Measurements from ENCODE around the gene MCF2L2. TPM values are rescaled to one million over a fixed set of nuclear protein-coding genes. Genes with fewer than 3 reads are reported as not detected.

MCF2L2 gene
- total RNA-seq, 2 experiments from 2014 or later = 6.5 to 8.2 TPM

- Mint-ChIP-seq H3K27ac (no peak overlapping the region), H3K4me1 (peaks cover 2% of the 10 kb centered on the region), H3K27me3 (peaks cover 6% of the 10 kb centered on the region), H3K36me3 (peaks cover 4% of the 10 kb centered on the region), H3K9me3 (no peaks in the 10 kb centered on the region), H3K4me3 (no peak overlapping the region)
- DNase-seq (no peak), ATAC-seq (ENCODE audit: low read depth) (no peak)
- POLR2A ChIA-PET = no interaction called here
These were observed 165.5 kb downstream of the MCF2L2 start for GRCh38 chr3:183262875-183263378.

DNA sequence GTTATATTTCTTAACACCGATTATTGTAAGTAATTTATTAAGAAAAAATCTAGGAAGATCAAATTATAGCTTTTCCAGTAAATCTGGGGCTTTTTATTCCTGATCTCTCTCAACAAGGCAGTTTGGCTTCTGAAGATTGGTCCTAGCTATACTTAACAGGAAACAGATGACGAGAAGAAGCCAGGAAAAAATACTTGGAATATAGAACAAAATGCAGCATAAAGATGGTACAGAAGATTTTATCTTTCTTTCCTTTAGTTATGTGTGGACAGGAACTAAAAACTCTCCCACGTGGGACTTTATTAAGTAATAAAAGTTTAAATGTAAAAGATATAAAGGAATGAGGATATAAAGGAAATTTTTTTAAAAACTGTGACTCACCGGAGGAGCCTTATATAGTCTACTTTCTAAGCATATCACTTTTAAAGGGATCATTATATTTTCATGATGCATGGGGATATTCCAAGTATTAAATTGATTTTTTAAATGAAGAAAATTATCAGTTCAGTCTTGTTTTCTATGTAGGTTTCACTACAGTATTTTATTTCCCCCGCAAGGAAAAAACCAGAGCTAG is 167.2 kb downstream of the MCF2L2 start:
- POLR2A ChIA-PET = no interaction called here
- no peak for ATAC-seq (ENCODE audit: low read depth)
- Mint-ChIP-seq H3K27ac (no peak overlapping the region), H3K4me3 (no peak overlapping the region), H3K9me3 (no peaks in the 10 kb centered on the region), H3K4me1 (peaks cover 2% of the 10 kb centered on the region), H3K27me3 (peaks cover 6% of the 10 kb centered on the region), H3K36me3 (no peaks in the 10 kb centered on the region)
- no peak for DNase-seq

DNA sequence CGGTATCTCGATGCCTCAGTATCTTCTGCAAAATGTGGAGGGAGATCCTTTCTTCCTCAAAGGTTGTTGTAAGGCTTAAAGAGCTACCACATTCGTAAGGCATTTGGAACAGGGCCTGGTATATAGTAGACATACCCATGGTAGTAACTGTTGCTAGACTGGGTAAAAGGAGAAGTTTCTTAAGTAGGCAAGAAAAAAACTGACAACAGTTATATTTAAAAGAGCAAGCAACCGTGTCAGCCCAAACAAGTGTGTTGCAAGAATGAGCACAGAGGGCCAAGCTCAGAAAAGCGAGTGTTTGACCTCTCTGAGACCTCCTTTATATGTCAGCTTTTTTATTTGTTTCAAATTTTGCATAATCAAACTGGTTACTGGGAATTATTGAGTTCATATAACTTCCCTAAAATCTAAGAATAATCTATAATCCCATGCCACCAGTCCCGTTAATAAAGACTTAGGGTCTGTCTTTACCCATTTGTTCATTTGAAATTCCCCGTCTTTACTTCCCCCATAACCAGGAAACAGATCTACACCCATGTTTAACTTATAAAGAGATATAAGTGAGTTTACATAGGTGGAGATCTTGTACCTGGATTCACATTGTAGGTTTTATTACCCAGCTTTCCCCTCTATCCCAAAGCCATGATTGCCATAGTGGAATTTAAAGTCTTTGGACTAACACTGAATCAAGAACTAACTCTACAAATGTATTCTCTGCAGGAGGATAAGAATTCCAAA is 168.1 kb downstream of the MCF2L2 start:
- DNase-seq (no peak), ATAC-seq (ENCODE audit: low read depth) (no peak)
- H3K27ac Mint-ChIP-seq = no peak overlapping the region
- no peaks in the 10 kb centered on the region for H3K36me3 Mint-ChIP-seq
- POLR2A ChIA-PET = no interaction called here
- H3K9me3 Mint-ChIP-seq = no peaks in the 10 kb centered on the region
- peaks cover 2% of the 10 kb centered on the region for H3K4me1 Mint-ChIP-seq
- H3K4me3 Mint-ChIP-seq = no peak overlapping the region
- peaks cover 10% of the 10 kb centered on the region for H3K27me3 Mint-ChIP-seq

DNA sequence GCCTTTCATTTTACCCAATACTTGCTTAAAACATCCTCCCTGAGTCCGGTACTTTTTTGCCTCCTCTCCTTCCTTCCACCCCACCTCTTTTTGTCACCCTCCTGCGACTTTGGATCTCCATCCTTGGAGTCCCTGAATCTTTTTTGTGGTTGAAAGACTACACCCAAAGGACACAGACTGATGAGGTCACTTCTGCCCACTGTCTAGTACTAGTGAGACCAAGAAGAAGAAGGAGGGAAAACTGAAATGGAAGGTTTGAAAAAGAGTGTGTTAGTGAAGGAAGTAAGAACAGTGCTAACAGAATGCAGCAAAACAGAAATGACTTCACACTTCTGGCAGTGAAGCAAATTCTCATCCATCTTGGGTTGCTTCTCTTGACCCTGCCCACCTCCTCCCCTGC is 168.8 kb downstream of the MCF2L2 start:
- Mint-ChIP-seq H3K27ac (no peak overlapping the region), H3K36me3 (no peaks in the 10 kb centered on the region), H3K4me1 (peaks cover 2% of the 10 kb centered on the region), H3K9me3 (no peaks in the 10 kb centered on the region), H3K27me3 (peaks cover 17% of the 10 kb centered on the region), H3K4me3 (no peak overlapping the region)
- ATAC-seq (ENCODE audit: low read depth) (no peak), DNase-seq (no peak)
- POLR2A ChIA-PET = no interaction called here

DNA sequence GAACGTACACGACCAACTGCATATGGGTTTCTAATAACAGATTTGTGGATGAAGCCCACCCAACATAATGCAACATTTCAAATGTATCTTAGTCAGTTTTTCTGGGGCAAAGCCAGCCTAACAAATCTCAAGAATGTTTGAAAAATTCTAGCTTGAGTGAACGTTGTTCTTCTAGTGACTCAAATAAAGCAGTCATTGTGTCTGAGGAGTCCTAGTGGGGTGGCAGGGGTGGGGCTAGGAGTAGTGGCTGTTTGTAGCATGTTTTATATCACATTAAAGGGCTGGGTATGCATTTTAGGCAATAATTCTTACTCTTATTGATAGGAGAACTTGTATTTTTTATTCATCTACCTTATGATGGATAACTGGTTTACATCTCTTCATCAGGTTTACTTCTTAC is 169.3 kb downstream of the MCF2L2 start:
- no peak overlapping the region for H3K27ac Mint-ChIP-seq
- H3K36me3 Mint-ChIP-seq = no peaks in the 10 kb centered on the region
- peaks cover 18% of the 10 kb centered on the region for H3K27me3 Mint-ChIP-seq
- peaks cover 2% of the 10 kb centered on the region for H3K4me1 Mint-ChIP-seq
- DNase-seq (no peak), ATAC-seq (ENCODE audit: low read depth) (no peak)
- POLR2A ChIA-PET = interaction anchor here (1.0 kb wide), 1 partner anchor 152 kb away, joined by 3 read pairs; no protein-coding TSS in a partner anchor
- H3K9me3 Mint-ChIP-seq = no peaks in the 10 kb centered on the region
- H3K4me3 Mint-ChIP-seq = no peak overlapping the region

DNA sequence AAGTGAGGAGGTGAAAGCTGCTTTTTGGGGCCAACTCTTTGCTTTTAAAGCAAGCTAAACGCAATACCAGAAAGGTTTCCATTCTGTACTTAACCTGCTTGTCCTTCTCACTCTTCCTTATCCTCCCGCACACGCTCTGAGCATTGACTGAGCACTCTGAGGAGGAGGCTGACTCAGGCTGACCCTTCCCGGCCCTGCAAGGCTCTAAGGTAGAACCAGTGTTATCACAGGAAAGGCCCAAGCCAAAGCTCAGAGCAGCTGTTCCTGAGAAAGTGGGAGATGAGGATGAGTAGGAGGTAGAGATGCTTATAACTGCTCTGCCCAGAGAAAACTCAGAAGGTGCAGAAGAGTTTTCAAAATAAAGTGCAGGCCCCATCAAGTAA is 173.1 kb downstream of the MCF2L2 start:
- H3K4me3 Mint-ChIP-seq = peak overlapping the region; percentile 52
- POLR2A ChIA-PET = interaction anchor here (0.7 to 1.1 kb wide), 2 partner anchors 10 to 154 kb away, joined by 3 to 4 read pairs; no protein-coding TSS in a partner anchor
- H3K36me3 Mint-ChIP-seq = no peaks in the 10 kb centered on the region
- H3K9me3 Mint-ChIP-seq = no peaks in the 10 kb centered on the region
- peaks cover 23% of the 10 kb centered on the region for H3K27me3 Mint-ChIP-seq
- peaks cover 5% of the 10 kb centered on the region for H3K4me1 Mint-ChIP-seq
- no peak overlapping the region for H3K27ac Mint-ChIP-seq
- no peak for ATAC-seq (ENCODE audit: low read depth)
- no peak for DNase-seq

GRCh38 chr3:183254487-183255347 is 173.7 kb downstream of the MCF2L2 start:
- DNase-seq = no peak
- peaks cover 5% of the 10 kb centered on the region for H3K4me1 Mint-ChIP-seq
- H3K27ac Mint-ChIP-seq = no peak overlapping the region
- POLR2A ChIA-PET = interaction anchor here (1.1 kb wide), 1 partner anchor 11 kb away, joined by 4 read pairs; no protein-coding TSS in a partner anchor
- H3K4me3 Mint-ChIP-seq = peak overlapping the region; percentile 52
- ATAC-seq (ENCODE audit: low read depth) = peak; percentile 12
- no peaks in the 10 kb centered on the region for H3K36me3 Mint-ChIP-seq
- peaks cover 23% of the 10 kb centered on the region for H3K27me3 Mint-ChIP-seq
- H3K9me3 Mint-ChIP-seq = no peaks in the 10 kb centered on the region

DNA sequence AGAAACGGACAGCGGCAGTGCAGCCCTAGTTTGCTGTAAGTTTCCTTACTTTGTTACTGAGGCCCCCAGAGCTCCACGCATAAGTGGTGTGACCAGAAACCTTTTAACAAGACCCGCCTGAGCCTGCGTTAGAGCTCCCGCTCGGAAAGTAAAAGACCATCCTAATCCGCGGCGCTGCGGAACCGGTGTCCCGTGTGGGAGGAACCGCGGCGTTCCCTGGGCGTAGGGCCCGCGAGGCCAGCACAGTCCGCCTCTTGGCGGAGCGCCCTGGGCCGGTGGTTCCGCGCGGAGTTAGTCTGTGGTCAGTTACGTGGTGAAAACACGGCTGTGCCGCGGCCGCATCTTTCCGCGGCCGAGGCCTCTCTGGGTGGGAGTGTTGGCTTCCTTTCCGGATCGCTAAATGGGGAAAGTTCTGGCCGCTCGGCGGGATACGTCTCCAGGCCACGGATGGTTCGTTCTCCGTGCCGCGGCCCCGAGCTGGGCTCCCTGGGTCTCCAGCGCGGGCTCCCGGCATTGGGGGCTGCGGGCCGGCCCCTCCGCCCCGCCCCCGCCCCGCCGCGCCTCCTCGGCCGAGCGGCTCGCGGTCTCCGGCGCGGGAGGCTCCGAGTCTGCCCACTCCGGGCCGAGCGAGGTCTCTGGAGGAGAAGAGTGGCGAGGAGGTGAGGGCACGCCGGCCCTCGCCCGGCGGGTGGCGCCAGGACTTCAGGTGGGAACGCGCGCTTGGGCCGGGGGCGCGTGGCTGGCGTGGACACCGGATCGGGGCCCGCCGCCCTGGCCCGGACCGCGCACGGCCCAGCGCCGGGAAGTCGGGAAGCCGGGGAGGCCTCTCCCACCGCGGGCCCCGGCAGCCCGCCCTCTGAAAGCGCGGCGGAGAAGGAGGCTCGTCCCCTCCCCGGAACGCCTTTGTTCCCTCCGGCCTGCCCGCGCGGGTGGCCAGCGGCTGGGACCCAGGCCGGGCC is 174.6 kb downstream of the MCF2L2 start:
- Mint-ChIP-seq H3K27me3 (peaks cover 22% of the 10 kb centered on the region), H3K27ac (no peak overlapping the region), H3K4me3 (peak overlapping the region; percentile 73), H3K4me1 (peaks cover 3% of the 10 kb centered on the region), H3K9me3 (no peaks in the 10 kb centered on the region), H3K36me3 (no peaks in the 10 kb centered on the region)
- DNase-seq (peak; percentile 52), ATAC-seq (ENCODE audit: low read depth) (peak; percentile 48)
- POLR2A ChIA-PET = no interaction called here

DNA sequence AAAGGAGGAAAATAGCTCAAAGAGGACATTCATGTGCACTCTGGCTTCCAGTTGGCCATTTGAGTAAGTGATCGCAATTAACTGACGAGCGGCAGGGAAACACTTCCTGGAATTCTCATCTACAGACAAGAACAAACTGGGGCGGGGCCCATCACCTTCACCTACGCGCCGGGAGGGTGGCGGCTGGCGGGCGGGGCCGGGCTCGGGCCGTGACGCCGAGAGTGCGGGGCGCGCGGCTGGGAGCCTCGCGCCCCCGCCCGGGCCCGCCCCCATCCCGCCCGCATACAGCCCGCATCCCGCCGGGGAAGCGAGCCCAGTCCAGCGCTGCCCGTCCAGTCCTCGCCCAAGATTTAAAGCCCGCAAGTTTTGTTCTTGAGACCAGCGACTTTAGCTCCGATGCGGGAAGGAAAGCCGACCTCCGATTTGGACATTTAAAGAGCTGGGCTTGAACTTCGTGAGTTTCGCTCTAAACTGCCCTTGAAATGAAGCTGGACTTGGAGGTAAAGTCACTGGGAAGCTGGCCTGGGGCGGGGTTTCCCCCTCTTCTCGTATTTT is 175.4 kb downstream of the MCF2L2 start, which contains the start of gene B3GNT5:
TSS of gene B3GNT5 (plus strand) at position 281 of the 555 bp plus-strand sequence. CDS start 16,546 bp downstream, outside the sequence.
- Mint-ChIP-seq H3K4me3 (peak within 1 kb of the TSS; percentile 73), H3K4me1 (peaks cover 3% of the 10 kb centered on the region), H3K36me3 (no peaks in the 10 kb centered on the region), H3K9me3 (no peaks in the 10 kb centered on the region), H3K27ac (no peak within 1 kb of the TSS), H3K27me3 (peaks cover 21% of the 10 kb centered on the region)
- DNase-seq (peak; percentile 48), ATAC-seq (ENCODE audit: low read depth) (peak; percentile 19)
- POLR2A ChIA-PET = interaction anchor here (1.0 kb wide), 1 partner anchor 63 kb away, joined by 3 read pairs; no protein-coding TSS in a partner anchor

GRCh38 chr3:183252118-183252782 is 176.2 kb downstream of the MCF2L2 start:
- Mint-ChIP-seq H3K4me1 (peaks cover 3% of the 10 kb centered on the region), H3K27ac (no peak overlapping the region), H3K9me3 (no peaks in the 10 kb centered on the region), H3K4me3 (peak overlapping the region; percentile 63), H3K36me3 (no peaks in the 10 kb centered on the region), H3K27me3 (peaks cover 21% of the 10 kb centered on the region)
- ATAC-seq (ENCODE audit: low read depth) (no peak), DNase-seq (no peak)
- POLR2A ChIA-PET = interaction anchor here (1.0 kb wide), 1 partner anchor 64 kb away, joined by 3 read pairs; no protein-coding TSS in a partner anchor

GRCh38 chr3:183249006-183249718 is 179.3 kb downstream of the MCF2L2 start:
- Mint-ChIP-seq H3K4me1 (peaks cover 6% of the 10 kb centered on the region), H3K27me3 (peaks cover 9% of the 10 kb centered on the region), H3K27ac (no peak overlapping the region), H3K36me3 (no peaks in the 10 kb centered on the region), H3K9me3 (no peaks in the 10 kb centered on the region), H3K4me3 (no peak overlapping the region)
- DNase-seq (no peak), ATAC-seq (ENCODE audit: low read depth) (no peak)
- POLR2A ChIA-PET = no interaction called here

All from activated naive CD8-positive, alpha-beta T cell treated with anti-CD3 and anti-CD28 coated beads, Interleukin-2, amount 10 ng/mL, durations not matched to agents 7 days and 5 days (primary cell).